T-helper 1 cell treated with Interleukin-12 subunit alpha and Interleukin-12 subunit beta and Interleukin-4 antibody, amounts not matched to agents 30 μg/mL and 1 μg/mL, for 36 hours (primary cell): Measurements from ENCODE around the gene SCYL1.
"Not testable (repeated sequence)": the region's sequence is repeated elsewhere in the genome, so short reads cannot be mapped to it uniquely, and the experiment has no call there.

Experiments
- H3K27ac Mint-ChIP-seq: one replicate; pipeline ENCODE4 v1.8.0; 2021; ENCODE audit warnings: mild to moderate bottlenecking, mixed read lengths
- H3K27me3 Mint-ChIP-seq: one replicate; pipeline ENCODE4 v1.8.0; 2021; ENCODE audit warnings: low read depth, mixed read lengths
- H3K36me3 Mint-ChIP-seq: one replicate; pipeline ENCODE4 v1.8.0; 2021; ENCODE audit warnings: low read depth, mixed read lengths
- H3K4me1 Mint-ChIP-seq: one replicate; pipeline ENCODE4 v1.8.0; 2021; ENCODE audit warnings: low read depth, mixed read lengths
- H3K4me3 Mint-ChIP-seq: one replicate; pipeline ENCODE4 v1.8.0; 2021; ENCODE audit warnings: mild to moderate bottlenecking, moderate library complexity, mixed read lengths
- H3K9me3 Mint-ChIP-seq: one replicate; pipeline ENCODE4 v1.8.0; 2021; ENCODE audit warnings: mixed read lengths

SCYL1 gene

GRCh38 chr11:65558002-65558929 lies 33.4 kb downstream of the SCYL1 start, which contains the start of gene LTBP3:
TSS of gene LTBP3 (minus strand) at chr11:65558359. CDS start at chr11:65557959, 400 bp downstream.
- peak within 1 kb of the TSS; percentile 85 for H3K27ac Mint-ChIP-seq
- no peaks in the 10 kb centered on the region for H3K27me3 Mint-ChIP-seq
- no peaks in the 10 kb centered on the region for H3K9me3 Mint-ChIP-seq
- peaks cover 4% of the 10 kb centered on the region for H3K36me3 Mint-ChIP-seq
- H3K4me1 Mint-ChIP-seq = peaks cover 40% of the 10 kb centered on the region
- peak within 1 kb of the TSS; percentile 86 for H3K4me3 Mint-ChIP-seq

- H3K27me3 Mint-ChIP-seq = no peaks in the 10 kb centered on the region
- H3K27ac Mint-ChIP-seq = peak overlapping the region; percentile 36
- peaks cover 40% of the 10 kb centered on the region for H3K4me1 Mint-ChIP-seq
- no peaks in the 10 kb centered on the region for H3K9me3 Mint-ChIP-seq
- H3K36me3 Mint-ChIP-seq = peaks cover 4% of the 10 kb centered on the region
- H3K4me3 Mint-ChIP-seq = peak overlapping the region; percentile 50
These were observed 34.1 kb downstream of the SCYL1 start for GRCh38 chr11:65558930-65559509.

GRCh38 chr11:65559535-65559934 lies 34.7 kb downstream of the SCYL1 start:
- Mint-ChIP-seq H3K4me1 (peaks cover 36% of the 10 kb centered on the region), H3K27me3 (no peaks in the 10 kb centered on the region), H3K9me3 (no peaks in the 10 kb centered on the region), H3K27ac (peak overlapping the region; percentile 36), H3K4me3 (no peak overlapping the region), H3K36me3 (peaks cover 4% of the 10 kb centered on the region)

- H3K36me3 Mint-ChIP-seq = peaks cover 4% of the 10 kb centered on the region
- no peak overlapping the region for H3K4me3 Mint-ChIP-seq
- H3K27ac Mint-ChIP-seq = no peak overlapping the region
- no peaks in the 10 kb centered on the region for H3K27me3 Mint-ChIP-seq
- H3K4me1 Mint-ChIP-seq = peaks cover 35% of the 10 kb centered on the region
- H3K9me3 Mint-ChIP-seq = no peaks in the 10 kb centered on the region
These were observed 35.2 kb downstream of the SCYL1 start for GRCh38 chr11:65559951-65560537.

GRCh38 chr11:65560555-65561418 lies 35.9 kb downstream of the SCYL1 start:
- H3K4me1 Mint-ChIP-seq = peaks cover 37% of the 10 kb centered on the region
- peaks cover 4% of the 10 kb centered on the region for H3K36me3 Mint-ChIP-seq
- no peaks in the 10 kb centered on the region for H3K9me3 Mint-ChIP-seq
- no peak overlapping the region for H3K4me3 Mint-ChIP-seq
- no peak overlapping the region for H3K27ac Mint-ChIP-seq
- H3K27me3 Mint-ChIP-seq = no peaks in the 10 kb centered on the region

- H3K4me3 Mint-ChIP-seq = no peak overlapping the region
- peaks cover 37% of the 10 kb centered on the region for H3K4me1 Mint-ChIP-seq
- H3K36me3 Mint-ChIP-seq = peaks cover 4% of the 10 kb centered on the region
- no peaks in the 10 kb centered on the region for H3K27me3 Mint-ChIP-seq
- H3K27ac Mint-ChIP-seq = peak overlapping the region; percentile 38
- no peaks in the 10 kb centered on the region for H3K9me3 Mint-ChIP-seq
These were observed 37.1 kb downstream of the SCYL1 start for GRCh38 chr11:65562020-65562419.

GRCh38 chr11:65562788-65563187 lies 37.9 kb downstream of the SCYL1 start:
- peaks cover 35% of the 10 kb centered on the region for H3K4me1 Mint-ChIP-seq
- H3K4me3 Mint-ChIP-seq = no peak overlapping the region
- no peaks in the 10 kb centered on the region for H3K27me3 Mint-ChIP-seq
- no peak overlapping the region for H3K27ac Mint-ChIP-seq
- H3K9me3 Mint-ChIP-seq = no peaks in the 10 kb centered on the region
- no peaks in the 10 kb centered on the region for H3K36me3 Mint-ChIP-seq

- H3K4me3 Mint-ChIP-seq = no peak overlapping the region
- H3K27ac Mint-ChIP-seq = no peak overlapping the region
- no peaks in the 10 kb centered on the region for H3K9me3 Mint-ChIP-seq
- H3K27me3 Mint-ChIP-seq = no peaks in the 10 kb centered on the region
- H3K36me3 Mint-ChIP-seq = peaks cover 4% of the 10 kb centered on the region
- peaks cover 42% of the 10 kb centered on the region for H3K4me1 Mint-ChIP-seq
These were observed 38.7 kb downstream of the SCYL1 start for GRCh38 chr11:65563601-65564000.

- Mint-ChIP-seq H3K4me3 (peak overlapping the region; percentile 60), H3K4me1 (peaks cover 47% of the 10 kb centered on the region), H3K36me3 (peaks cover 10% of the 10 kb centered on the region), H3K27ac (peak overlapping the region; percentile 86)
- not testable (repeated sequence) for H3K9me3 Mint-ChIP-seq, H3K27me3 Mint-ChIP-seq
These were observed 40.1 kb downstream of the SCYL1 start for GRCh38 chr11:65564879-65565559.

GRCh38 chr11:65565624-65566453 lies 41.0 kb downstream of the SCYL1 start:
- Mint-ChIP-seq H3K27ac (peak overlapping the region; percentile 86), H3K36me3 (peaks cover 13% of the 10 kb centered on the region), H3K9me3 (no peaks in the 10 kb centered on the region), H3K4me1 (peaks cover 44% of the 10 kb centered on the region), H3K27me3 (no peaks in the 10 kb centered on the region), H3K4me3 (peak overlapping the region; percentile 60)

GRCh38 chr11:65569164-65569972 lies 44.5 kb downstream of the SCYL1 start:
- peak overlapping the region; percentile 100 for H3K27ac Mint-ChIP-seq
- no peaks in the 10 kb centered on the region for H3K27me3 Mint-ChIP-seq
- H3K9me3 Mint-ChIP-seq = no peaks in the 10 kb centered on the region
- peaks cover 62% of the 10 kb centered on the region for H3K4me1 Mint-ChIP-seq
- H3K4me3 Mint-ChIP-seq = peak overlapping the region; percentile 99
- H3K36me3 Mint-ChIP-seq = peaks cover 22% of the 10 kb centered on the region
